OCI-LY3 (cell line): ENCODE results near the gene TRAPPC2.

Experiments
- H2AFZ ChIP-seq: fragments of 200-600, 300-600 bp; shearing (Covaris generic); 2 replicates; pipeline ENCODE4 v1.6.0; 2014; ENCODE audit warnings: antibody characterized with exemption, low read depth, low read length
- H3K27ac ChIP-seq: fragments of 200-600, 300-600 bp; sonication (generic); 2 replicates; pipeline ENCODE4 v1.5.1; 2014; ENCODE audit warnings: mild to moderate bottlenecking, low read length, moderate library complexity, mixed read lengths
- H3K27me3 ChIP-seq: fragments of 200-600, 300-600 bp; sonication (generic); 2 replicates; pipeline ENCODE4 v1.6.1; 2014; ENCODE audit warnings: low read depth, low read length, mixed read lengths
- H3K36me3 ChIP-seq: fragments of 200-600, 300-600 bp; sonication (generic); replicated peaks from 2 replicates; pipeline ENCODE3; 2014; ENCODE audit warnings: low read depth, low read length, mixed read lengths
- H3K4me1 ChIP-seq: fragments of 300-600, 200-600 bp; sonication (generic); 2 replicates; pipeline ENCODE4 v1.6.1; 2014; ENCODE audit warnings: low read length, mixed read lengths
- H3K4me2 ChIP-seq: fragments of 200-600, 300-600 bp; sonication (generic); 2 replicates; pipeline ENCODE4 v1.6.1; 2014; ENCODE audit warnings: low read length, mixed read lengths
- H3K4me3 ChIP-seq: fragments of 300-600, 200-600 bp; sonication (generic); 2 replicates; pipeline ENCODE4 v1.5.1; 2014; ENCODE audit warnings: antibody characterized with exemption, mild to moderate bottlenecking, low read length, moderate library complexity
- H3K79me2 ChIP-seq: fragments of 300-600, 200-600 bp; shearing (Covaris generic); 2 replicates; pipeline ENCODE4 v1.6.1; 2014; ENCODE audit warnings: mild to moderate bottlenecking, low read length, mixed read lengths
- H3K9ac ChIP-seq: fragments of 300-600, 200-600 bp; shearing (Covaris generic); 2 replicates; pipeline ENCODE4 v1.6.0; 2014; ENCODE audit warnings: mild to moderate bottlenecking, low read length, moderate library complexity
- H3K9me3 ChIP-seq: fragments of 200-600, 300-600 bp; shearing (Covaris generic); 2 replicates; pipeline ENCODE4 v1.6.1; 2014; ENCODE audit warnings: low read length, mixed read lengths; ENCODE audit not compliant: insufficient read depth
- H4K20me1 ChIP-seq: fragments of 200-600, 300-600 bp; sonication (generic); 2 replicates; pipeline ENCODE4 v1.6.1; 2016; ENCODE audit warnings: low read length, mixed read lengths; ENCODE audit not compliant: insufficient read depth
- CTCF ChIP-seq: fragments of 200-600, 300-600 bp; sonication (generic); IDR thresholded peaks from 2 replicates; pipeline ENCODE4 v1.5.1; 2014; ENCODE audit warnings: antibody characterized with exemption, low read length, low read depth
- EZH2phosphoT487 ChIP-seq: fragments of 200-600 bp; shearing (Covaris generic); IDR thresholded peaks from 2 replicates; pipeline ENCODE4 v1.6.1; 2018; ENCODE audit warnings: antibody characterized with exemption, mixed run types, low read depth

The TRAPPC2 gene

GRCh38 chrX:13775837-13776236 lies 41.4 kb upstream of the TRAPPC2 start:
- TF ChIP-seq EZH2phosphoT487: no peak
- TF ChIP-seq CTCF: no peak
- Histone ChIP-seq H3K4me2 (no peak overlapping the region), H3K27ac (no peak overlapping the region), H3K79me2 (no peaks in the 10 kb centered on the region), H3K9me3 (no peaks in the 10 kb centered on the region), H3K4me3 (no peak overlapping the region), H2AFZ (no peak overlapping the region), H4K20me1 (no peaks in the 10 kb centered on the region), H3K36me3 (peaks cover 44% of the 10 kb centered on the region), H3K9ac (no peak overlapping the region), H3K27me3 (no peaks in the 10 kb centered on the region), H3K4me1 (no peaks in the 10 kb centered on the region)

GRCh38 chrX:13774696-13775095 lies 40.3 kb upstream of the TRAPPC2 start:
- Histone ChIP-seq H2AFZ (no peak overlapping the region), H3K79me2 (no peaks in the 10 kb centered on the region), H3K4me2 (no peak overlapping the region), H3K4me3 (no peak overlapping the region), H4K20me1 (no peaks in the 10 kb centered on the region), H3K9ac (no peak overlapping the region), H3K9me3 (no peaks in the 10 kb centered on the region), H3K36me3 (peaks cover 50% of the 10 kb centered on the region), H3K27me3 (no peaks in the 10 kb centered on the region), H3K27ac (no peak overlapping the region), H3K4me1 (no peaks in the 10 kb centered on the region)
- no peak for TF ChIP-seq EZH2phosphoT487

GRCh38 chrX:13770013-13770535 lies 35.7 kb upstream of the TRAPPC2 start:
- Histone ChIP-seq H3K9me3 (no peaks in the 10 kb centered on the region), H3K27me3 (no peaks in the 10 kb centered on the region), H3K27ac (no peak overlapping the region), H3K79me2 (no peaks in the 10 kb centered on the region), H3K4me3 (no peak overlapping the region), H4K20me1 (no peaks in the 10 kb centered on the region), H3K4me2 (no peak overlapping the region), H2AFZ (no peak overlapping the region), H3K4me1 (no peaks in the 10 kb centered on the region), H3K36me3 (peaks cover 57% of the 10 kb centered on the region), H3K9ac (no peak overlapping the region)
- TF ChIP-seq EZH2phosphoT487 (no peak), CTCF (no peak)

- H3K27ac ChIP-seq: no peak overlapping the region
- H3K79me2 ChIP-seq: no peaks in the 10 kb centered on the region
- H3K9ac ChIP-seq: no peak overlapping the region
- TF ChIP-seq EZH2phosphoT487 (no peak), CTCF (no peak)
- H4K20me1 ChIP-seq: no peaks in the 10 kb centered on the region
- H3K4me3 ChIP-seq: no peak overlapping the region
- no peaks in the 10 kb centered on the region for H3K9me3 ChIP-seq
- peaks cover 52% of the 10 kb centered on the region for H3K36me3 ChIP-seq
- no peaks in the 10 kb centered on the region for H3K27me3 ChIP-seq
- no peak overlapping the region for H2AFZ ChIP-seq
- no peak overlapping the region for H3K4me2 ChIP-seq
- H3K4me1 ChIP-seq: peaks cover 9% of the 10 kb centered on the region
These were observed 34.5 kb upstream of the TRAPPC2 start for GRCh38 chrX:13768939-13769338.

GRCh38 chrX:13764765-13765164 lies 30.3 kb upstream of the TRAPPC2 start:
- H3K79me2 ChIP-seq: peaks cover 6% of the 10 kb centered on the region
- peaks cover 62% of the 10 kb centered on the region for H3K36me3 ChIP-seq
- no peak overlapping the region for H3K4me2 ChIP-seq
- no peaks in the 10 kb centered on the region for H3K9me3 ChIP-seq
- no peaks in the 10 kb centered on the region for H4K20me1 ChIP-seq
- no peak overlapping the region for H3K4me3 ChIP-seq
- H3K4me1 ChIP-seq: peaks cover 50% of the 10 kb centered on the region
- no peak overlapping the region; the same call in 1 of the 2 replicates for H3K27ac ChIP-seq
- H3K9ac ChIP-seq: no peak overlapping the region
- TF ChIP-seq CTCF (peak; percentile 36), EZH2phosphoT487 (no peak)
- no peaks in the 10 kb centered on the region for H3K27me3 ChIP-seq
- H2AFZ ChIP-seq: no peak overlapping the region
